AG09309 (cell line): ENCODE measurements around the gene SLC25A34.

ENCODE experiments used
- DNase-seq: peaks from one replicate; pipeline ENCODE4 v3.0.0-alpha.2; 2010; ENCODE audit warnings: low read depth
- H3K4me3 ChIP-seq: 2 replicates; pipeline ENCODE4 v1.5.1; 2011; ENCODE audit warnings: mild to moderate bottlenecking, low read depth, low read length, moderate library complexity; ENCODE audit not compliant: control insufficient read depth
- TF ChIP-seq, protein P1 (sequence below): IDR thresholded peaks from 2 replicates; pipeline ENCODE4 v1.5.1; 2011; ENCODE audit warnings: mild to moderate bottlenecking, low read depth, low read length, inconsistent platforms; ENCODE audit not compliant: insufficient read depth, control insufficient read depth; ENCODE audit errors: missing control alignments

The SLC25A34 gene

DNA sequence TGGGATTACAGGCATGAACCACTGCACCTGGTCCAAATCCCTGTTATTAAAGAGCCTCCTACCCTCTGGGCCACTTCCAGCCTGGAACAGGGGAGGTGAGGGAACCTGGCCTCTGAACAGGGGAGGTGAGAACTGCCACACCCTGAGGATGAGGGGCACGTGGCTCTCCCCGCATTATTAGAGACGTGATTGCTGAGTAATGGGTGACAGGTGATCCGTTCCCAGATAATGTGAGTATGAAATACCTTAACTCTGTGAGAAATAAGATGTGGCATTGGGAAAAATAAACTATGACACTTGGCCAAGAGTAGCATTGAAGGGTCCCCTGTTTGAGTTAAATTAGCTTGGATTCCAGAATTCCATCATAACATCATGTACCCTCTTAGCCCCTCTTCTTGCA, 13.6 kb upstream of the SLC25A34 start:
- H3K4me3 ChIP-seq: no peak overlapping the region
- DNase-seq: no peak
- TF ChIP-seq, protein P1, sequence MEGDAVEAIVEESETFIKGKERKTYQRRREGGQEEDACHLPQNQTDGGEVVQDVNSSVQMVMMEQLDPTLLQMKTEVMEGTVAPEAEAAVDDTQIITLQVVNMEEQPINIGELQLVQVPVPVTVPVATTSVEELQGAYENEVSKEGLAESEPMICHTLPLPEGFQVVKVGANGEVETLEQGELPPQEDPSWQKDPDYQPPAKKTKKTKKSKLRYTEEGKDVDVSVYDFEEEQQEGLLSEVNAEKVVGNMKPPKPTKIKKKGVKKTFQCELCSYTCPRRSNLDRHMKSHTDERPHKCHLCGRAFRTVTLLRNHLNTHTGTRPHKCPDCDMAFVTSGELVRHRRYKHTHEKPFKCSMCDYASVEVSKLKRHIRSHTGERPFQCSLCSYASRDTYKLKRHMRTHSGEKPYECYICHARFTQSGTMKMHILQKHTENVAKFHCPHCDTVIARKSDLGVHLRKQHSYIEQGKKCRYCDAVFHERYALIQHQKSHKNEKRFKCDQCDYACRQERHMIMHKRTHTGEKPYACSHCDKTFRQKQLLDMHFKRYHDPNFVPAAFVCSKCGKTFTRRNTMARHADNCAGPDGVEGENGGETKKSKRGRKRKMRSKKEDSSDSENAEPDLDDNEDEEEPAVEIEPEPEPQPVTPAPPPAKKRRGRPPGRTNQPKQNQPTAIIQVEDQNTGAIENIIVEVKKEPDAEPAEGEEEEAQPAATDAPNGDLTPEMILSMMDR: no peak

DNA sequence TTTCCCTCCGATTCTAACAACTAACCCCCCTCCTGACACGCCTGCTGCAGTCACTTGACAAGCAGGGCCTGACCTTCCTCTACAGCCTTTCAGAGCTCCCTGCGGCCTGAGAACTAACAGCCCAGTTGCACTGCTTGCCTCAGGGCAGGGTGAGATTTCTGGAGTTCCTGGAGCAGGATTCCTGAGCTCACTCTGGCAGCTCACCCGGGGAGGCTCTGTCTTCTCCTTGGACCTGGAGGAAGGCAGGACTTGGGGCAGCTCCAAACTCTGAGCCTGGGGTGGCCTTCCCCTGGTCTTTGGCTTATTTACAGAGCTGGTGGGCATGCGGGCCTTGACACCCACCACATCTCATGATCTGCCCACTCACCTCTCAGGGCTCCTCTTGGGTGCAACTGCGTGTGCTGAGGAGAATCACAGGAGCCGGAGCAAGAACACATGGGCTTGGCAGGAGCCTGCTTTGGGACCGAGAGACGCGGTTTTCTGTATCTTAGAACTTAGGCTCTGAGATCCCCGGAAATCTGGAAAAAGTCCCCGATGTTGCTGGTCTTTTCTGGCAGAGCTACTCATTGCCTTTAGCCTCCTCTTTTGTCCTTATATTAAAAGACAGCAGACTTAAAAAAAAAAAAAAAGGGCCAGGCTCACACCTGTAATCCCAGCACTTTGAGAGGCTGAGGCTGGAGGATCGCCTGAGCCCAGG, 13.1 kb upstream of the SLC25A34 start:
- no peak for DNase-seq

DNA sequence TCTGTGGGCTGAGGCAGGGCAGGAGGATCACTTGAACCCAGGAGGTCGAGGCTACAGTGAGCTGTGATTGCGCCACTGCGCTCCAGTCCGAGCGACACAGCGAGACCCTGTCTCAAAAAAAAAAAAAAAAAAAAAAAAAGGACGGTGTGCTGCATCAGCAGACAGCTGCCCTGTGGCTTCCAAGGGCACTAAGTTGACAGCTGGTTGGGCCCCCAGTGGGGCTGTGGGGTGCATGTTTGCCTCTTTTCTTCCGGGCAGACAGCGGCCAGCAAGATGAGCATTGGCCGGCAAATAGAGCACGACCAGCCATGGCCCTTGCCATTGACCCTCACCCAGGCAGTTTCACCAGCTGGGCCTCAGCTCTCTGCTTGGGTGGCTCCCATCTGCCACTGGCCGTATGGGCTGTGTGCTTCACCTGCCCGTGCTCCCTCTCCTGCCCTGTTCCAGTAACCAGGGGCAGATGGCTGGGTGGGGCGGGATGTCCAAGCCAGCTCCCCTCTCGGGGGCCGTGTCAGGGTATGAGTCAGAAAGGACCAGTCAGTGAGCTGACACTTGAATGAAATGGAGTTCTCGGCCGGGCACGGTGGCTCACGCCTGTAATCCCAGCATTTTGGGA, 12.3 kb upstream of the SLC25A34 start:
- H3K4me3 ChIP-seq: no peak overlapping the region
- TF ChIP-seq, protein P1: no peak
- DNase-seq: no peak

More for the DNA sequence above, 13.1 kb upstream of the SLC25A34 start:
- TF ChIP-seq, protein P1: no peak
- H3K4me3 ChIP-seq: no peak overlapping the region

DNA sequence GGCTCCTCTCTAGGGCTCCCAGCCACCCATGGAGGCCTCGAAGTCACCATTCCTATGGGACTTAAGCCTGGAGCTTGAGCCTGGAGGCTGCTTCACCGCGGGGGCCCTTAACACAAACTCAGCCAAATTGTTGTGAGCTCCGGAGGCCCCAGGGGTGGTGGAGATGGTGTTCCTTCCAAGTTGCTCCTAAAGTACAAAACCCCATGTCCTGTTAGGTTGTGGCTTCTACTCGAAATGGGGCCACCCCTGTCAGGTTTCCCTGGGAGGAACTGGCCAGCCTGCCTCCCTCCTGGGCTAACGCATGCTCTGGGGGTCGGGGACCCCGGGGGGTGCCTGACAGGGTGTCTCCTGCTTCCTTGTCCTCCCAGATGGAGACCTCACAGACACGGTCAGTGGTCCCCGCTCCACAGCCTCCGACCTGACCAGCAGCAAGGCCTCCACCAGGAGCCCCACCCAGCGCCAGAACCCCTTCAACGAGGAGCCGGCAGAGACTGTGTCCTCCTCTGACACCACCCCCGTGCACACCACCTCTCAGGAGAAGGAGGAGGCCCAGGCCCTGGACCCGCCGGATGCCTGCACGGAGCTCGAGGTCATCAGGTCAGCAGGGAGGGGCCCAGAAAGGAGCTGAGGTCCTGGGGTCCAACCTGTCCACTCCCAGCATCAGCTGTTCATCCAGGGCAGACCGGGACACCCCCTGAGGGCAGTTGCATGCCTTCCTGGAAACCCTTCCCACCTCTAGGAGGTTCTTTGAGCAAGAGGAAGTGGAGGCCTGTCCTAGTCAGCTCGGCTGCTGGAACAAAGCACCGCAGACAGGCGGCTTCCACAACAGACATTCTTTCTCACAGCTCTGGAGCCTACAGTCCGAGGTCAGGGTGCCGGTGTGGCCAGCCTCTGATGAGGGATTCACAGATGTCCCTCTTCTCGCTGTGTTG, 10.8 kb upstream of the SLC25A34 start:
- no peak for DNase-seq
- TF ChIP-seq, protein P1: no peak

DNA sequence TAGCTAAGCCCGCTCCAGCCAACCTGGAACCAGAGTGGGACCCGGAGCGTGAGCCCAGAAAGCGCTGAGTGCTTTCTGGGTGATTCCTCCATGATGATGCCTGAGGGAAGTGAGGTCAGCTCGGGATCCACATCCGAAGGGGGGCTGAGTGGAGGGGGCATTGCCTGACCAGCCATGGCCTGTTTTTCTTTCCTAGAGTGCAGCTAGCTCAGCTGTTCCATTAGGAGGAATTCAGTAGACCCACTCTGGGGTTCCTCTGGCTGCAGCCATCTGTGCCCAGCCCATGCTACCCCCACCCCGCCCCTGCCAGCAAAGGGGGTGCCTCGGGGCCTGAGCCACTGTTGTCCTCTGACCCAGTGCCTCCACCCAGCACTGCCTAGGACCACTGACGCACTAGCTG, 9.6 kb upstream of the SLC25A34 start:
- H3K4me3 ChIP-seq: no peak overlapping the region
- TF ChIP-seq, protein P1: no peak
- DNase-seq: no peak

More for the DNA sequence above, 10.8 kb upstream of the SLC25A34 start:
- no peak overlapping the region for H3K4me3 ChIP-seq

DNA sequence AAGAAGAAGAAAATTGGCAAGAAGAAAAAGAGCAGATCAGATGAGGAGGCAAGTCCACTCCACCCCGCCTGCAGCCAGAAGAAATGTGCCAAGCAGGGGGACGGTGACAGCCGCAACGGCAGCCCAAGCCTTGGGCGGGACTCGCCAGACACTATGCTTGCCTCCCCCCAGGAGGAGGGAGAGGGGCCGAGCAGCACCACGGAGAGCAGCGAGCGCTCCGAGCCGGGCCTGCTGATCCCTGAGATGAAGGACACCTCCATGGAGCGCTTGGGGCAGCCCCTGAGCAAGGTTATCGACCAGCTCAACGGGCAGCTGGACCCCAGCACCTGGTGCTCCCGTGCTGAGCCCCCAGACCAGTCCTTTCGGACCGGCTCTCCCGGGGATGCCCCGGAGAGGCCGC, 9.0 kb upstream of the SLC25A34 start:
- TF ChIP-seq, protein P1: no peak
- no peak for DNase-seq
- no peak overlapping the region for H3K4me3 ChIP-seq
